Measurements from ENCODE around the gene POTEG. TPM values are rescaled to one million over a fixed set of nuclear protein-coding genes. Genes with fewer than 3 reads are reported as not detected.
"Not testable (repeated sequence)": the region's sequence is repeated elsewhere in the genome, so short reads cannot be mapped to it uniquely, and the experiment has no call there.

Gene POTEG
- total RNA-seq, 3 donors from 2014 or later: not detected

DNA sequence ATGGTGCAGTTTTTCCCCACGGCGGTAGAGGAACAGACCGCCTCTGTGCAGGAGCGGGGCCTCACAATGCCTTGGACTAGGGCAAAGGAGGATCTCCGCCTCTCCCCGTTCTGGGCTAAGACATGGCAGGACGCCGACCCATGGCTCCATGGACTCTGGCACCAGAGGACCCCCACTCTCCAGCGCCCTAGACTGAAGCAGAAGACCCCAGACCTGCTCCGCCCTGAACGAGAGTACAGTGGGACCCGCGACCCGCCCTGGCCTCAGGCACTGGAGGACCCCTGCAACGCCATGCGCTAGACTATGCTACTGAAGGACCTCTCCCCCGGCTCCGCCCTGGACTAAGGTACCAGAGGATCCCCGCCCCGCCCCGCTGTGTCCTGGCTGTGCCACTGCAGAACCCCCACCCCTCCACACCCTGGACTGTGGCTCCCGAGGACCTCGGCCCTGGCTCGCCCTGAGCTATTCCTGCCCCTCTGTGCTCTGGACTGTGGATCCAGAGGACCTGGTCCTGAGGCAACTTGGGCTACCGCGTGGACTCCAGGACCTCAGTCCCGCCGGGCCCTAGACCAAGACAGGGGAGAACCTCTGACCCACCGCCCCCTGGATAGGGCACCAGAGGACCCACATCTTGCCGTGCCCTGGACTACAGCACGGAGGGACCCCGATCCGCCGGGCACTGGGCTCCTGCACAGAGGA is 73.1 kb downstream of the POTEG start:
- ATAC-seq: peak; percentile 47

More for the DNA sequence above, 73.1 kb downstream of the POTEG start:
- H3K4me1 ChIP-seq (ENCODE audit: low read depth); intact Hi-C loops (cut with DNase I, micrococcal nuclease); H3K4me3 ChIP-seq; H3K36me3 ChIP-seq (ENCODE audit: low read depth); H3K9me3 ChIP-seq: not testable (repeated sequence)
- peak in 1 of 3 donors; percentile 59 for DNase-seq

All from mucosa of descending colon (tissue), 3 donors.